ENCODE results near the gene EPHB1. TPM values are rescaled to one million over a fixed set of nuclear protein-coding genes. Genes with fewer than 3 reads are reported as not detected.

The EPHB1 gene
- total RNA-seq, 4 donors from 2014 or later: 0.08 to 1.1 (median 0.72) TPM

GRCh38 chr3:135262441-135262840 lies 467.4 kb downstream of the EPHB1 start:
- intact Hi-C loops (cut with DNase I): no loop called here
- TF ChIP-seq POLR2A (IDR thresholded peaks at IDR 0.05): no peak
- no peak for TF ChIP-seq CTCF (IDR thresholded peaks at IDR 0.05)
- no peaks in the 10 kb centered on the region for H3K27me3 ChIP-seq
- H3K27ac ChIP-seq: no peak overlapping the region
- DNase-seq: no peak
- H3K4me3 ChIP-seq: no peak overlapping the region
- WGBS, 2 donors: 89 to 91% methylated on average over 4 of the region's 4 CpGs
- no peaks in the 10 kb centered on the region for H3K9me3 ChIP-seq
- H3K4me1 ChIP-seq: peaks cover 0 to 21% (median 0%) of the 10 kb centered on the region in 3 donors
- no peaks in the 10 kb centered on the region for H3K36me3 ChIP-seq

GRCh38 chr3:135263331-135263730 lies 468.3 kb downstream of the EPHB1 start:
- no peak overlapping the region for H3K27ac ChIP-seq
- no peaks in the 10 kb centered on the region for H3K36me3 ChIP-seq
- no peak overlapping the region for H3K4me3 ChIP-seq
- peaks cover 0 to 14% (median 0%) of the 10 kb centered on the region in 3 donors for H3K4me1 ChIP-seq
- 48 to 73% methylated on average over 3 of the region's 3 CpGs for WGBS, 2 donors
- DNase-seq: no peak
- TF ChIP-seq POLR2A (IDR thresholded peaks at IDR 0.05): no peak
- TF ChIP-seq CTCF (IDR thresholded peaks at IDR 0.05): no peak
- intact Hi-C loops (cut with DNase I): no loop called here
- no peaks in the 10 kb centered on the region for H3K9me3 ChIP-seq
- no peaks in the 10 kb centered on the region for H3K27me3 ChIP-seq

GRCh38 chr3:135267487-135267886 lies 472.4 kb downstream of the EPHB1 start:
- no peak overlapping the region for H3K4me3 ChIP-seq
- no peak for TF ChIP-seq CTCF (IDR thresholded peaks at IDR 0.05)
- no peak for TF ChIP-seq POLR2A (IDR thresholded peaks at IDR 0.05)
- H3K27ac ChIP-seq: no peak overlapping the region
- no peak for DNase-seq
- H3K4me1 ChIP-seq: peaks cover 0 to 15% (median 0%) of the 10 kb centered on the region in 3 donors
- intact Hi-C loops (cut with DNase I): no loop called here
- no peaks in the 10 kb centered on the region for H3K9me3 ChIP-seq
- H3K36me3 ChIP-seq: no peaks in the 10 kb centered on the region
- no peaks in the 10 kb centered on the region for H3K27me3 ChIP-seq
- 79 to 81% methylated on average over 6 of the region's 6 CpGs for WGBS, 2 donors

GRCh38 chr3:135268941-135269532 lies 474.0 kb downstream of the EPHB1 start:
- H3K27ac ChIP-seq: no peak overlapping the region
- TF ChIP-seq POLR2A (IDR thresholded peaks at IDR 0.05): no peak
- no peak for TF ChIP-seq CTCF (IDR thresholded peaks at IDR 0.05)
- intact Hi-C loops (cut with DNase I): no loop called here
- no peaks in the 10 kb centered on the region for H3K36me3 ChIP-seq
- 50 to 55% methylated on average over 2 of the region's 2 CpGs for whole genome bisulfite sequencing, 2 donors
- H3K4me1 ChIP-seq: peaks cover 0 to 15% (median 0%) of the 10 kb centered on the region in 3 donors
- no peak overlapping the region for H3K4me3 ChIP-seq
- H3K9me3 ChIP-seq: no peaks in the 10 kb centered on the region
- DNase-seq: no peak
- H3K27me3 ChIP-seq: peaks cover 0 to 5% (median 0%) of the 10 kb centered on the region in 4 donors

- H3K36me3 ChIP-seq: no peaks in the 10 kb centered on the region
- H3K9me3 ChIP-seq: no peaks in the 10 kb centered on the region
- peaks cover 0 to 15% (median 0%) of the 10 kb centered on the region in 3 donors for H3K4me1 ChIP-seq
- intact Hi-C loops (cut with DNase I): no loop called here
- no peak for DNase-seq
- WGBS, 2 donors: 34 to 46% methylated on average over 5 to 10 of the region's 10 CpGs
- H3K27ac ChIP-seq: no peak overlapping the region
- TF ChIP-seq CTCF (IDR thresholded peaks at IDR 0.05) (no peak), POLR2A (IDR thresholded peaks at IDR 0.05) (no peak)
- H3K27me3 ChIP-seq: peaks cover 0 to 5% (median 0%) of the 10 kb centered on the region in 4 donors
- H3K4me3 ChIP-seq: no peak overlapping the region
Observed at GRCh38 chr3:135271177-135272025, 476.3 kb downstream of the EPHB1 start.

Measured in esophagus squamous epithelium (tissue), 5 donors.